HG03378 (cell line): ENCODE results near the gene RBM44.
"Not testable (repeated sequence)": the region's sequence is repeated elsewhere in the genome, so short reads cannot be mapped to it uniquely, and the experiment has no call there.

Experiments used
- ATAC-seq: cut with Tn5 transposase; IDR thresholded peaks from one replicate; pipeline ENCODE4 v1.9.1; 2021; ENCODE audit warnings: mild to moderate bottlenecking, moderate library complexity; ENCODE audit not compliant: unreplicated experiment

RBM44 gene

DNA sequence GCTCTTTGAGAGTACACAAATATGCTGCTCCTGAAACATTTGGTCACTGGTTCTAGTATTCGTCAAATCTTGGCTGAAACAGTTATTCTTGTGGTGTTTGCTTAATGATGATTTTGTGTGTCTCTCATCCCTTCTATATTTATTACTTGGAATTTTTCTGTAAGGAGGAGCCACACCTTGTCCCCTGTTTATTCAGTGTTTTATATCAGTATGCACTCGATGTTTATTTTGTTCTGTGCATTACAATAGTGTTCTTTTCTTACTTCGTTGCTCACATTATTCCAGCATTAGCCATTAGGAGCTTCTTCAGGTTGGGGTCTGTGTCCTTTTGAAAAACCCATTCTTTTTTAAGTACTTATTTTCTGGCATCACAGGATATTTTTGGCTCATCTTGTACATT is 55.7 kb downstream of the RBM44 start:
- ATAC-seq: no peak

- ATAC-seq: no peak
These were observed 59.2 kb downstream of the RBM44 start for GRCh38 chr2:237857791-237858190.

- no peak for ATAC-seq
These were observed 59.9 kb downstream of the RBM44 start for GRCh38 chr2:237858294-237859081.

- ATAC-seq: no peak
These were observed 60.5 kb downstream of the RBM44 start for GRCh38 chr2:237859082-237859433.

- no peak for ATAC-seq
These were observed 61.1 kb downstream of the RBM44 start, which contains the start of gene RAMP1 for GRCh38 chr2:237859533-237860272. TSS of gene RAMP1 (plus strand) at chr2:237859623. CDS start at chr2:237859676, 53 bp downstream.

- no peak for ATAC-seq
These were observed 61.8 kb downstream of the RBM44 start for GRCh38 chr2:237860273-237860935.

- no peak for ATAC-seq
These were observed 63.4 kb downstream of the RBM44 start for GRCh38 chr2:237861875-237862527.

DNA sequence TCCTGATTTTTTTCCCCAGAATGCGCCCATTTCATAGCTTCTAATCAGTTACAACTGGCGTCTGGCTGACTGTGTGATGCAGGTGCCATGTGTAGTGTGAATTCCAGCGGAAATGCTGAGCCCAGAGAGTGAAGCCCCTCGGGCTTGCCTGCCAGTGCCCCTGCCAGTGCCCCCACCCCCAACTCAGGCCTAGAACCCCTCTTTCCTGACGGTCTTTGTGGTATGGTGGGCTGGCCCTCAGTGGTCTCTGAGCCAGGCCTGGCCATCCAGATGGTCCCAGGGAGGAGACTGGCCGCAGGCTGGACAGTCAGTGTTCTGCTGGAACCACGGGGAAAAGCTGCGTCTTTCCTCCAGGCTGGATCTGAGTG is 63.9 kb downstream of the RBM44 start:
- ATAC-seq: no peak

DNA sequence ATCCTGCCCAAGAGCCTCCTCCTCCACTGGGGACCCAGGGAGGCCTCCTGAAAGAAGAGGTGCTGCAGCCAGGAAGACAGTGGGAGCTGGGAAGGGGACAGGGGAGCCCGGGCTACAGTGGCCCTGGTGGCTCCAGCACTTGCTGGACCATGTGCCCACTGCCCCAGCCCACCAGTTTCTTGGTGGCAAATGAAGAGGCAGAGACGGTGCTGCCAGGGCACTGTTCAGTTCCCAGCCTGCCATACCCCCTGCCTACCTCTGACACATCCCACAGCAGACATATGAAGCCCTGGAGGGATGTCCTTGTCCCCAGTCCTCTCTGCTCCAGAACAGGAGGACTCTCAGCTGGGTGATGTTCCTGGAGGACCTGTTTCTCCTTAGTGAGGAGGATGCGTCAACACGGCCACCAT is 64.5 kb downstream of the RBM44 start:
- no peak for ATAC-seq

- no peak for ATAC-seq
These were observed 65.3 kb downstream of the RBM44 start for GRCh38 chr2:237863689-237864443.

GRCh38 chr2:237864444-237864931 is 65.9 kb downstream of the RBM44 start:
- ATAC-seq: no peak

- no peak for ATAC-seq
These were observed 66.5 kb downstream of the RBM44 start for GRCh38 chr2:237864940-237865622.

- ATAC-seq: no peak
These were observed 67.1 kb downstream of the RBM44 start for GRCh38 chr2:237865623-237866041.

DNA sequence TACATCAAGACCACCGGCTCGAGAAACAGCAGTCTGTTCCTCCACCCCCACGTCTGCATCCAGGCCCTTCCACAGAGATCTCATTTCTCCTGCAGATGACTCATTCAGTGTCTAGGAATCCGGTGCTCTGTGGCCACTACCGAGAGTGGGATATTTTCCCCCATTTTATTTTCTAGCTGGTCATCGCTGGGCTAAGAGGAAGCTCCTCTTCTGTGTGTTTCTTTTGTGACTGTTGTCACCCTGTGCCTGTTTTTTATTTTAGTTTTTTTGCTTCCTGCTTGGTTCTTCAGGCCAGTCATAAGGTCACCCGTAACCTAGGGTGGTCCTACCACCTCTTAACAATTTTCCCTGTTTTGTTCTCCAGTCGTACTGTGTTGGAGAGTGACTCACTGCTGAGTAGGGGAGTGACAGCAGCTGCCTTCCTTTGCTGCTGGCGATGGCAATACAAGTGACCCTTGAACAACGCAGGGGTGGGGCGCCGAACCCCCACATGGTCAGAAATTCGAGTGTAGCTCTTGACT is 67.6 kb downstream of the RBM44 start:
- ATAC-seq: no peak

DNA sequence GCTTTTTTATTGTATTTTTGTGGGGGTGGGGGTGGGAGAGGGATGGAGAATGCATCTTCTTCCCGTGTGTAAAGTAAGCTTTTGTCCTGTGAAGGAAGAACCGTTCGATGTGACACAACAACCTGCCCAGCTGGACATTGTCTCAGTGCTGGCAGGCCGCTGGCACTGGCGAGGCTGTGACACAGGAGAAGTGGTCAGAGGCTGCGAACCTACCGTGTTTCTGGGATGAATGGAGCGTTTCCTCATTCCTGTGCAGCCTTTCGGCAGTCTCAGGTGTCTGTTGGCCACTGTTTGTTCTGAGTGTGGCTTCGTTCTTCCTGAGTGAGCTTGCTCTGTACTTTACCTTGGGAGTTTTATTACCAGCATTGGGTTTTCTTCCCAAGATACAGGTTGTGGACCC is 68.9 kb downstream of the RBM44 start:
- no peak for ATAC-seq

DNA sequence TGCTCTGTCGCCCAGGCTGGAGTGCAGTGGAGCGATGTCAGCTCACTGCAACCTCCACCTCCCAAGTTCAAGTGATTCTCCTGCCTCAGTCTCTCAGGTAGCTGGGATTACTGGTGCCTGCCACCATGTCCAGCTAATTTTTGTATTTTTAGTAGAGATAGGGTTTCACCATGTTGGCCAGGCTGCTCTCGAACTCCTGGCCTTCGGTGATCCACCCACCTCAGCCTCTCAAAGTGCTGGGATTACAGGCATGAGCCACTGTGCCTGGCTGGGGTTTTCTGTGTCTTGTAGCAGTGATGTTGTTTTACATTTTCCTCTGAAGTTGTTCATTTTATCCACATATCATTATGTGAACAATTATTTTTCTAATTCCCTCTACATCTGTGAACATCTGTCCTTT is 69.5 kb downstream of the RBM44 start:
- ATAC-seq: not testable (repeated sequence)

DNA sequence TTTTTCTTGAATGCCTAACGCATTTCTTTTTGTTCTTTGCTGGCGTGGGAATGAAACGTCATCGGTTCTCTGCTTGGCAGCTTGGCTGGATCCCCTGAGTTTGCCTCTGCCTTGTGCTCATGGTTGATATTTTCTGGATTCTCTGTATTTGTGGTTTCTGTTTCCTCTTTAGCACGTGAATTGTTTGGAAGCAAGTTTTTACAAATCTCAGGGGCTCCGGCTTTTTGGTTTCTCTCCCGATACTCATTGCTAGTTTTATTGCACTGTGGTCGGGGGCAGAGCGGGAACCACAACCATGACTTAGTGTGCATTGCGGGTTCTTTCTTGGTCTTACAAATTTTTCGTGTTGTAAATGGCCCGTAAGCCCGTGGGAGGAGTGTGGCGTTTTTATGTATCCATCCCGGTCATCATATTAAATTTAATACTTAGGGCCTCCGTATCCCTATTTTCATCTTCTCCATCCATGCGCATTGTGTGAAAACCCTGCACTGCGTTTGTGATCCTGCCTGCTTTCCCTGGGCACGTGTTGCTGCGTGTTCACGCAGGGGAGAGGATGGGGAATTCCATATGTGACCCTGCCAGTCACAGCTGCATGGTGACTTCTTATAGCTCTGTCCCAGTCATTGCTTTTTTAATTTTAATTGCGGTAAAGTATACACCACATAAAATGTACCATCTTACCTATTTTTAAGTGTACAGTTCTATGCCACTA is 70.2 kb downstream of the RBM44 start:
- ATAC-seq: no peak

DNA sequence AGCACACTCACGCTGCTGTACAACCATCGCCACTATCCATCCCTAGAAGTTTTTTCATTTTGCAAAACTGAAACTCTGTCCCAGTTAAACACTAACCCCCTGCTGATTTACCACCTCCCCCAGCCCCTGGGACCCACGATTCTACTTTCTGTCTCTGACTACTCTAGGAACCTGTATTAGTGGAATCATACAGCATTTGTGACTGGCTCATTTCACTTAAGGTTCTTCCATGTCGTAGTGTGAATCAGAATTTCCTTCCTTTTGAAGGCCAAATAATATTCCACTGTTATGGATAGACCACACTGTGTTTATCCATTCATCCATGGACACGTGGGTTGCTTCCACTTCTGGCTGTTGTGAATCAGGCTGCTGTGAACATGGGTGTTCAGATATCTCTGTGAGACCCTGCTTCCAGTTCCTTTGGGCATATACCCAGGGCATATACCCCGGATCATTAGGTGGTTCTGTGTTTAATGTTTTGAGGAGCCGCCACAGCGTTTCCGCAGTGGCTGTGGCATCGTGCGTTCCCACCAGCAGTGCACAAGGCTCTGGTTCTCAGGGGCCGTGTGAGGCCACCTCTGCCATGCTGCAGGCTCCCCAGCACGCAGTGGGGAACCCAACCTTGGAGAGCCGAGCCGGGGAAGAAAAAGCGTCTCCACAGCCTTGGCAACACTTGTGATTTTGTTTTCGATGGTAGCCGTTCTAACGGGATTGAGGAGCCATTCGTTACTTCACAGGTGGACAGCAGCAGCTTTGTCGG is 70.9 kb downstream of the RBM44 start:
- no peak for ATAC-seq
